ENCODE data around the gene RAB25.

Gene RAB25

GRCh38 chr1:156060937-156061636 lies at the start of gene RAB25:
RAB25 (plus strand) TSS chr1:156061160; CDS start chr1:156061401, 241 bp downstream.
- no peak within 1 kb of the TSS for H3K4me3 ChIP-seq (replicated peaks; ENCODE audit: low read depth, low read length)
- no peak for DNase-seq (ENCODE audit: extremely low read depth, low read depth)
- no peak for TF ChIP-seq CTCF (IDR thresholded peaks at IDR 0.05; ENCODE audit: low read depth, low read length, missing control alignments)

- no peak overlapping the region for H3K4me3 ChIP-seq (replicated peaks; ENCODE audit: low read depth, low read length)
- no peak for TF ChIP-seq CTCF (IDR thresholded peaks at IDR 0.05; ENCODE audit: low read depth, low read length, missing control alignments)
- DNase-seq (ENCODE audit: extremely low read depth, low read depth): no peak
These were observed 48.7 kb upstream of the RAB25 start for GRCh38 chr1:156012051-156012817.

GRCh38 chr1:156014829-156015228 lies 46.1 kb upstream of the RAB25 start:
- DNase-seq (ENCODE audit: extremely low read depth, low read depth): no peak
- no peak for TF ChIP-seq CTCF (IDR thresholded peaks at IDR 0.05; ENCODE audit: low read depth, low read length, missing control alignments)
- no peak overlapping the region for H3K4me3 ChIP-seq (replicated peaks; ENCODE audit: low read depth, low read length)

- DNase-seq (ENCODE audit: extremely low read depth, low read depth): no peak
- TF ChIP-seq CTCF (IDR thresholded peaks at IDR 0.05; ENCODE audit: low read depth, low read length, missing control alignments): no peak
- peak overlapping the region; percentile 92 for H3K4me3 ChIP-seq (replicated peaks; ENCODE audit: low read depth, low read length)
These were observed 41.0 kb upstream of the RAB25 start for GRCh38 chr1:156019946-156020292.

GRCh38 chr1:156020293-156021092 lies 40.5 kb upstream of the RAB25 start, which contains the start of gene SSR2:
SSR2 (minus strand) TSS chr1:156020951; CDS start chr1:156020167, 784 bp downstream.
- DNase-seq (ENCODE audit: extremely low read depth, low read depth): peak; percentile 81
- H3K4me3 ChIP-seq (replicated peaks; ENCODE audit: low read depth, low read length): peak within 1 kb of the TSS; percentile 92
- TF ChIP-seq CTCF (IDR thresholded peaks at IDR 0.05; ENCODE audit: low read depth, low read length, missing control alignments): no peak

GRCh38 chr1:156021093-156021428 lies 39.9 kb upstream of the RAB25 start:
- H3K4me3 ChIP-seq (replicated peaks; ENCODE audit: low read depth, low read length): peak overlapping the region; percentile 92
- no peak for DNase-seq (ENCODE audit: extremely low read depth, low read depth)
- TF ChIP-seq CTCF (IDR thresholded peaks at IDR 0.05; ENCODE audit: low read depth, low read length, missing control alignments): no peak
